Thoracic aorta (tissue), 2 donors: ENCODE results near the gene SLC26A8. TPM values are rescaled to one million over a fixed set of nuclear protein-coding genes. Genes with fewer than 3 reads are reported as not detected.
"Not testable (repeated sequence)": the region's sequence is repeated elsewhere in the genome, so short reads cannot be mapped to it uniquely, and the experiment has no call there.

ENCODE experiments used
- ATAC-seq: fragments of 150-250 bp; one replicate; pipeline ENCODE4 v1.8.0; 2017; ENCODE audit warnings: low read depth; ENCODE audit not compliant: insufficient number of reproducible peaks, low FRiP score
- DNase-seq: peaks from one replicate; pipeline ENCODE4 v3.0.0-alpha.2; 2020; ENCODE audit warnings: low spot score
- H3K27ac ChIP-seq, 2 donors: fragments of 200-600 bp; sonication (generic); 1 replicate in 1 of 2; 2 replicates in 1 of 2; pipeline ENCODE4 v1.5.1; 2016; ENCODE audit warnings: mild to moderate bottlenecking in 2 of 2, moderate library complexity in 2 of 2
- H3K27me3 ChIP-seq: fragments of 200-600 bp; sonication (generic); replicated peaks from 2 replicates; pipeline ENCODE4 v1.6.0; 2016; ENCODE audit warnings: mild to moderate bottlenecking; ENCODE audit not compliant: insufficient read depth
- H3K36me3 ChIP-seq: fragments of 200-600 bp; sonication (generic); one replicate; pipeline ENCODE4 v1.5.1; 2016
- H3K4me1 ChIP-seq, 2 donors: fragments of 200-600 bp; sonication (generic); 1 replicate in 1 of 2; 2 replicates in 1 of 2; pipeline versions ENCODE4 v1.5.1 to v1.6.0; 2016; ENCODE audit warnings: low read depth in 2 of 2, mild to moderate bottlenecking in 1 of 2; ENCODE audit not compliant: control insufficient read depth in 1 of 2
- H3K4me3 ChIP-seq: fragments of 200-600 bp; sonication (generic); 2 replicates; pipeline ENCODE4 v1.5.1; 2016; ENCODE audit warnings: mild to moderate bottlenecking
- H3K9me3 ChIP-seq: fragments of 200-600 bp; sonication (generic); 2 replicates; pipeline ENCODE4 v1.5.1; 2016
- total RNA-seq, 2 donors: library from RNA; depleted of rRNA; stranded (reverse); fragments of >200 nt; gene quantifications; one replicate each; pipeline versions ENCODE4 v1.1.0 to v1.2.3, GENCODE V29; 2016
- TF ChIP-seq, protein P1 (sequence below): fragments of 200-600 bp; sonication (generic); IDR thresholded peaks from one replicate; pipeline ENCODE4 v1.5.1; 2019; ENCODE audit warnings: antibody characterized with exemption

Gene SLC26A8
- total RNA-seq, 2 donors from 2014 or later, result 0.28 TPM; not detected in 1

DNA sequence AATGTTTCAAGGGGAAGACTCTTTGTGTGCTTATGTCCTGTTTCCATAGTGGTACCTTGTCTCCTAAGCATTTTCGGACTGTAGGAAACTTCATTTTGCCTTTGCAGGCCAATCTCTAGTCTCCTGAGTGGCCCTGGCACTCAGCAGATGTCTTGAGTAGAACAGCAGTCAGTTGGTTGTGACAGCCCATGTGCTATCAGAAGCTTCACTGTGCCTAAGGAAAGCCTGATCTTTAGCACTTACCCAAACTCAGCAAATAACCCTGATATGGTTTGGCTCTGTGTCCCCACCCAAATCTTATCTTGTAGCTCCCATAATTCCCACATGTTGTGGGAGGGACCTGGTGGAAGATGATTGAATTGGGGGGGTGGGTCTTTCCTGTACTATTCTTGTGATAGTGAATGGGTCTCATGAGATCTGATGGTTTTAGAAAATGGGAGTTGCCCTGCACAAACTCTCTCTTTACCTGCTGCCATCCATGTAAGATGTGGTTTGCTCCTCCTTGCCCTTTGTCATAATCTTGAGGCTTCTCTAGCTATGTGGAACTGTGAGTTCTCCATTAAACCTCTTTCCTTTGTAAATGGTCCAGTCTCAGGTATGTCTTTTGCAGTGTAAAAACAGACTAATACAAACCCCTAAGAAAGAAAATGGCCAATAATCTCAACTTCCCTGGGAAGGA, 87.6 kb downstream of the SLC26A8 start:
- H3K36me3 ChIP-seq, result no peaks in the 10 kb centered on the region
- H3K27ac ChIP-seq, result no peak overlapping the region
- H3K27me3 ChIP-seq, result no peaks in the 10 kb centered on the region
- H3K4me1 ChIP-seq, result no peaks in the 10 kb centered on the region
- H3K4me3 ChIP-seq, result no peak overlapping the region
- ATAC-seq (no peak), DNase-seq (no peak)
- TF ChIP-seq, protein P1, sequence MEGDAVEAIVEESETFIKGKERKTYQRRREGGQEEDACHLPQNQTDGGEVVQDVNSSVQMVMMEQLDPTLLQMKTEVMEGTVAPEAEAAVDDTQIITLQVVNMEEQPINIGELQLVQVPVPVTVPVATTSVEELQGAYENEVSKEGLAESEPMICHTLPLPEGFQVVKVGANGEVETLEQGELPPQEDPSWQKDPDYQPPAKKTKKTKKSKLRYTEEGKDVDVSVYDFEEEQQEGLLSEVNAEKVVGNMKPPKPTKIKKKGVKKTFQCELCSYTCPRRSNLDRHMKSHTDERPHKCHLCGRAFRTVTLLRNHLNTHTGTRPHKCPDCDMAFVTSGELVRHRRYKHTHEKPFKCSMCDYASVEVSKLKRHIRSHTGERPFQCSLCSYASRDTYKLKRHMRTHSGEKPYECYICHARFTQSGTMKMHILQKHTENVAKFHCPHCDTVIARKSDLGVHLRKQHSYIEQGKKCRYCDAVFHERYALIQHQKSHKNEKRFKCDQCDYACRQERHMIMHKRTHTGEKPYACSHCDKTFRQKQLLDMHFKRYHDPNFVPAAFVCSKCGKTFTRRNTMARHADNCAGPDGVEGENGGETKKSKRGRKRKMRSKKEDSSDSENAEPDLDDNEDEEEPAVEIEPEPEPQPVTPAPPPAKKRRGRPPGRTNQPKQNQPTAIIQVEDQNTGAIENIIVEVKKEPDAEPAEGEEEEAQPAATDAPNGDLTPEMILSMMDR, result no peak
- H3K9me3 ChIP-seq, result no peaks in the 10 kb centered on the region

DNA sequence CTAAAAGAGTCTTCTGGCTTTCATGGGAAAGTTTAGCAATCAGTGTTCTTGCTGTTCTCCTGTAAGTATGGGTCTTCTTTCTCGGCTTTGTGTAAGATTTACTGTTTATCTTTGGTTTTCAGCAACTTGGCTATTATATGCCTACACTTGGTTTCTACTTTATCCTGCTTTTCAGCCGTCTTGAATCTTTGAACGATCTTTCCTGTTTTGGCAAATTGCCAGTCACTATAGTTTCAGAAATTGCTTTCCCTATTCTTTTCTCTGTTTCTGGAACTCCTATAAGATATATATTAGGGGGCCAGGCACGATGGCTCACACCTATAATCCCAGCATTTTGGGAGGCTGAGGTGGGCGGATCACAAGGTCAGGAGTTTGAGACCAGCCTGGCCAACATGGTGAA, 89.0 kb downstream of the SLC26A8 start:
- DNase-seq (no peak), ATAC-seq (no peak)
- Histone ChIP-seq H3K36me3 (no peaks in the 10 kb centered on the region), H3K27ac (no peak overlapping the region), H3K4me3 (no peak overlapping the region), H3K27me3 (no peaks in the 10 kb centered on the region), H3K9me3 (no peaks in the 10 kb centered on the region), H3K4me1 (no peaks in the 10 kb centered on the region)
- TF ChIP-seq, protein P1, result no peak

DNA sequence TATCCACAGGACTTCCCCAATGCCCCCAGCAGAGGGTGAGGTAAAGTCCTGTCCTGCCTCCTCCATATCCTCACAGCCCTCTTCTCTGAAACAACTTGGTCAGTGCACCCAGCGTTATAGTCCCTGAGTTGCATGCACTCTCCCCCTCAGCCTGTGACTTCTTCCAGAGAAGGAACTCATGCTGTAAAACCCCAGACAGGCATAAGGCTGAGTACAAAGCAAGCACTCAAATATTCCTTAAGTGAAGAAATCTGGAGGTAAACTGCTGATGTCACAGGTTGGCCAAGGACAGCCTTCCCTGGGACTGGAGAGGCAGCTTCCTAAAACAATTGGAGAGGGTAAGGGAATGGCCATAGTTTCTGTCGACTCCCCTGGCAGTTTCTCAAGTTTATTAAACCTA, 90.6 kb downstream of the SLC26A8 start:
- TF ChIP-seq, protein P1, result no peak
- ATAC-seq (no peak), DNase-seq (no peak)
- Histone ChIP-seq H3K4me3 (no peak overlapping the region), H3K36me3 (no peaks in the 10 kb centered on the region), H3K9me3 (no peaks in the 10 kb centered on the region), H3K27me3 (no peaks in the 10 kb centered on the region), H3K27ac (no peak overlapping the region), H3K4me1 (no peaks in the 10 kb centered on the region)

DNA sequence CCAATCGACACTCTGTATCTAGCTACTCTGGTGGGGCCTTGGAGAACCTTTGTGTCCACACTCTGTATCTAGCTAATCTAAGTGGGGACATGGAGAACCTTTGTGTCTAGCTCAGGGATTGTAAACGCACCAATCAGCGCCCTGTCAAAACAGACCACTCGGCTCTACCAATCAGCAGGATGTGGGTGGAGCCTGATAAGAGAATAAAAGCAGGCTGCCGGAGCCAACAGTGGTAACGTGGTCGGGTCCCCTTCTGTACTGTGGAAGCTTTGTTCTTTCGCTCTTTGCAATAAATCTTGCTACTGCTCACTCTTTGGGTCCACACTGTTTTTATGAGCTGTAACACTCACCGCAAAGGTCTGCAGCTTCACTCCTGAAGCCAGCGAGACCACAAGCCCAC, 92.6 kb downstream of the SLC26A8 start:
- not testable (repeated sequence) for H3K27ac ChIP-seq, H3K4me1 ChIP-seq, ATAC-seq, H3K9me3 ChIP-seq, DNase-seq, H3K36me3 ChIP-seq, H3K27me3 ChIP-seq, H3K4me3 ChIP-seq

DNA sequence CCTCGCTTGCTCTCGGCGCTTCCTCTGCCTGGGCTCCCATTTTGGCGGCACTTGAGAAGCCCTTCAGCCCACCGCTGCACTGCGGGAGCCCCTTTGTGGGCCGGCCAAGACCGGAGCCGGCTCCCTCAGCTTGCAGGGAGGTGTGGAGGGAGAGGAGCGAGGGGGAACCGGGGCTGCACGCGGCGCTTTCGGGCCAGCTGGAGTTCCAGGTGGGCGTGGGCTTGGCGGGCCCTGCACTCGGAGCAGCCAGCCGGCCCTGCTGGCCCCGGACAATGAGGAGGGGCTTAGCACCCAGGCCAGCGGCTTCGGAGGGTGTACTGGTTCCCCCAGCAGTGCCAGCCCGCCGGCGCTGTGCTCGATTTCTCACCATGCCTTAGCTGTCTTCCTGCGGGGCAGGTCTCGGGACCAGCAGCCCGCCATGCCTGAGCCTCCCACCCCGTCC, 93.3 kb downstream of the SLC26A8 start:
- H3K36me3 ChIP-seq, result no peaks in the 10 kb centered on the region
- no peak for ATAC-seq
- H3K9me3 ChIP-seq, result no peaks in the 10 kb centered on the region
- TF ChIP-seq, protein P1, result no peak
- H3K27me3 ChIP-seq, result no peaks in the 10 kb centered on the region
- no peaks in the 10 kb centered on the region for H3K4me1 ChIP-seq
- DNase-seq, result no peak
- no peak overlapping the region for H3K4me3 ChIP-seq
- H3K27ac ChIP-seq, result no peak overlapping the region

DNA sequence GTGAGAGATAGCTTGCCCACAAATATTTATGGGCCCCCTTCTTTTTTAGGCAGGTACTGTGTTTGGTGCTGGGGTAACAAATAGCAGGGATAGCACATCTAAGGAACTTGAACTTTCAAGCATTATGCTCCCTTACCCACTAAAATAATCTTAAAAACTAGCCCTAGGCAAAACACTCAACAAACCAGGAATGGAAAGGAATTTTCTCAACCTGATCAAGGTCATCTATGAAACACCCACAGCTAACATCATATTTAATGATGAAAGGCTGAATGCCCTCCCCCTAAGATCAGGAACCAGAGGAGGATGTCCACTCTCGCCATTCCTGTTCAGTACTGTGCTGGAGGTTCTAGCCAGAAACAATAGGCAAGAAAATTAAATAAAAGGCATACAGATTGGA, 94.8 kb downstream of the SLC26A8 start:
- no peaks in the 10 kb centered on the region for H3K36me3 ChIP-seq
- DNase-seq (no peak), ATAC-seq (no peak)
- TF ChIP-seq, protein P1, result no peak
- H3K27ac ChIP-seq, result no peak overlapping the region
- no peaks in the 10 kb centered on the region for H3K4me1 ChIP-seq
- H3K9me3 ChIP-seq, result no peaks in the 10 kb centered on the region
- no peak overlapping the region for H3K4me3 ChIP-seq
- no peaks in the 10 kb centered on the region for H3K27me3 ChIP-seq
